Activated CD4-positive, alpha-beta memory T cell treated with anti-CD3 and anti-CD28 coated beads for 36 hours (primary cell): ENCODE results near the gene MRPL50. TPM values are rescaled to one million over a fixed set of nuclear protein-coding genes. Genes with fewer than 3 reads are reported as not detected.

ENCODE experiments used
- CTCF ChIA-PET: fragments of 350-600 bp; sonication (Branson Sonifier 250); formaldehyde crosslinking; loops from one replicate; lab custom pipeline; 2021; ENCODE audit warnings: antibody characterized with exemption, inconsistent platforms; lab: Charles Lee
- POLR2A ChIA-PET: fragments of 350-600 bp; sonication (Branson Sonifier 250); formaldehyde crosslinking; loops from one replicate; lab custom pipeline; 2021; ENCODE audit warnings: antibody characterized with exemption; lab: Charles Lee
- DNase-seq: peaks from one replicate; pipeline ENCODE4 v3.0.0-alpha.2; 2020
- H3K27ac Mint-ChIP-seq: one replicate; pipeline ENCODE4 v1.8.0; 2021; ENCODE audit warnings: mixed read lengths
- H3K27me3 Mint-ChIP-seq: one replicate; pipeline ENCODE4 v1.8.0; 2021; ENCODE audit warnings: mixed read lengths
- H3K36me3 Mint-ChIP-seq: one replicate; pipeline ENCODE4 v1.8.0; 2021; ENCODE audit warnings: mixed read lengths
- H3K4me1 Mint-ChIP-seq: one replicate; pipeline ENCODE4 v1.8.0; 2021; ENCODE audit warnings: low read depth, mixed read lengths
- H3K4me3 Mint-ChIP-seq: one replicate; pipeline ENCODE4 v1.8.0; 2021; ENCODE audit warnings: mild to moderate bottlenecking, mixed read lengths
- H3K9me3 Mint-ChIP-seq: one replicate; pipeline ENCODE4 v1.8.0; 2021; ENCODE audit warnings: mixed read lengths
- intact Hi-C: fragments of 100-400 bp; cut with micrococcal nuclease; formaldehyde crosslinking; loops from one replicate; pipeline ENCODE4 v1.15.1; 2023
- total RNA-seq, 2 experiments: library from RNA; stranded (reverse); gene quantifications; one replicate each; pipeline ENCODE4 v1.2.3, GENCODE V29; 2021

MRPL50 gene
- total RNA-seq, 2 experiments from 2014 or later = 13.3 to 13.4 TPM

DNA sequence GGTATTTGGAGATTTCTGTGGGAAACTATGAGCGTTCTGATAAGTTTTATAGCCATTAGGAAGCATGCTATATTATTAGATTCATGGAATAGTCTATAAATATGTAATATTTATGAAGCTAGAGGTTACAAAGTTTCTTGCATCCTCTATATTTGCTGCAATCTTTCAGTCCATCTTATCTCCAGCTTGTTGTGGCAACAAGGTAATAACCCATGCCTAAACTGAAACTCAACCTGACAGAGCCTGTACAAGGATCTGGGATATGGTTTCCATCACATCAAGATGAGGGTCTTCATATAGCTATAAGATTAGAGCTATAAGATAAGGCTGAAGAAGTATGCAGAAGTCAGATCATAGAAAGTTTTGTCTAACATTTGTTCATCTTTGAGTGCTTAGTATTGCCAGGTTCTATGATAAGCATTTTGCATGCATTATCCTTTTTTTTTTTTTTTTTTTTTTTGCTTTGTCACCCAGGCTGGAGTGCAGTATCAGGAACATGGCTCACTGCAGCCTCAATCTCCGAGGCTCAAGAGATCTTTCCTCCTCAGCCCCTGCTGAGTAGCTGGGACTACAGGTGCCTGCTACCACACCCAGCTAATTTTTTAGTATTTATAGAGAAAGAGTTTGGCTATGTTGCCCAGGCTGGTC lies 28.4 kb downstream of the MRPL50 start:
- H3K4me3 Mint-ChIP-seq = no peak overlapping the region
- H3K4me1 Mint-ChIP-seq = no peaks in the 10 kb centered on the region
- ChIA-PET CTCF (no interaction called here), POLR2A (no interaction called here)
- intact Hi-C loops = no loop called here
- H3K27me3 Mint-ChIP-seq = peaks cover 7% of the 10 kb centered on the region
- no peak for DNase-seq
- H3K36me3 Mint-ChIP-seq = no peaks in the 10 kb centered on the region
- H3K27ac Mint-ChIP-seq = no peak overlapping the region
- peaks cover 2% of the 10 kb centered on the region for H3K9me3 Mint-ChIP-seq

DNA sequence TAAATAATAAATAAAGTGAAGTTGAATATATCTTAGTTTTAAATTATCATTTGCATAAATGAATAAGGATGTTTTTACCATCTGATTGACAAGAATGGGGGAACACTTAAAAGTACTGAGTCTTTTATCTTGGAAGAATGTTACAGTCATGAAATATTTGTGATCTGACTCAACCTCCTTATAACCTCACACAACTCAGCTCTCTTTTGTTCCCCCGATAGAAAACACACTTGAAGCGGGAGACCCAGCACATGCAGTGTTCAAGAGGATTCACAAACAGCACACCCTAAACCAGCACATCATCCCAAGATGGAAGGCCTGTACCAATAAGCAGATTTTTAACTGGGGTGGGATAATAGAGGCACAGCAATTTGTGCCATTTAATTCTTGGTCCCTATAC lies 29.1 kb downstream of the MRPL50 start:
- DNase-seq = no peak

DNA sequence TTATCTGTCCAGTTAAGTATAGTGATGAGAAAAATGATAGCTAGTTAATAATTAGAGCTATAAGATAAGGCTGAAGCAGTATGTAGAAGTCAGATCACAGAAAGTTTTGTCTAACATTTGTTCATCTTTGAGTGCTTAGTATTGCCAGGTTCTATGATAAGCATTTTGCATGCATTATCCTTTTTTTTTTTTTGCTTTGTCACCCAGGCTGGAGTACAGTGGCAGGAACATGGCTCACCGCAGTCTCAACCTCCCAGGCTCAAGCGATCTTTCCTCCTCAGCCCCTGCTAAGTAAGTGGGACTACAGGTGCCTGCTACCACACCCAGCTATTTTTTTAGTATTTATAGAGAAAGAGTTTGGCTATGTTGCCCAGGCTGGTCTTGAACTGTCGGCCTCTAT lies 31.1 kb downstream of the MRPL50 start:
- H3K4me1 Mint-ChIP-seq = no peaks in the 10 kb centered on the region
- ChIA-PET POLR2A (no interaction called here), CTCF (no interaction called here)
- DNase-seq = no peak
- H3K36me3 Mint-ChIP-seq = no peaks in the 10 kb centered on the region
- intact Hi-C loops = no loop called here
- peaks cover 7% of the 10 kb centered on the region for H3K27me3 Mint-ChIP-seq
- H3K27ac Mint-ChIP-seq = no peak overlapping the region
- H3K4me3 Mint-ChIP-seq = no peak overlapping the region
- peaks cover 2% of the 10 kb centered on the region for H3K9me3 Mint-ChIP-seq

More for the DNA sequence above, 29.1 kb downstream of the MRPL50 start:
- peaks cover 2% of the 10 kb centered on the region for H3K9me3 Mint-ChIP-seq
- no peaks in the 10 kb centered on the region for H3K36me3 Mint-ChIP-seq
- H3K4me1 Mint-ChIP-seq = no peaks in the 10 kb centered on the region
- peaks cover 7% of the 10 kb centered on the region for H3K27me3 Mint-ChIP-seq
- CTCF ChIA-PET = no interaction called here
- H3K27ac Mint-ChIP-seq = no peak overlapping the region
- intact Hi-C loops = no loop called here
- H3K4me3 Mint-ChIP-seq = no peak overlapping the region
- POLR2A ChIA-PET = no interaction called here

DNA sequence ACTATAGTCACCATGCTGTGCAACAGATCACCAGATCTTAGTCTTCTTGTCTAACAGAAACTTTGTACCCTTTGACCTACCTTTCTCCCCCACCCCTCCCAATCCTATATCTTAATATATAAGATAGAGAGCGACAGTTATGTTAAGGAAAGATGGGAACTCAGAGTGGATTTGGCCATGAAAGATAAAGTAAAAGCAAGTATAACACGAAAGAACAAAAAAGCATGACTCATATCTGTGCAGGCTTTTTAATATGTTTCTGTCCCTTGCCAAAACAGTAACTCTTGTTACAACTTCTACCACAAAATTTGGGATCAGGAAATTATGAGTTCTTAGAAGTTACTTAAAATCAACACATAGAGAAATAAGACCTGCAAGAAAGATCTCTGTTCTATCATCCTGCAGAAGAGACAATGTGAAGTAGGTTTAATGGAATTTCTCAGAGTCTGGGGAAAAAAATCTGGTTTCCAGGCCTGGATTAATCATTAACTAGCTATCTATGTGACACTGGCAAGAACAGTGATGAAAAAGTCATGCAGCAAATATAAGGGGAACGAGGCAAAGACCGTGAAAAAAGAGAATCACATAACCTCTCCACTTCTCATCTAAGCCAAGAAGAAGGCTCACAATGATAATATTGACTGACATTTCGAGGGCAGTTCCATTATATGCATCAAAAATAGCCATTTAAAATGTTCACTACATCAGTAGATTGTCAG lies 32.2 kb downstream of the MRPL50 start:
- no peak overlapping the region for H3K4me3 Mint-ChIP-seq
- POLR2A ChIA-PET = no interaction called here
- intact Hi-C loops = no loop called here

DNA sequence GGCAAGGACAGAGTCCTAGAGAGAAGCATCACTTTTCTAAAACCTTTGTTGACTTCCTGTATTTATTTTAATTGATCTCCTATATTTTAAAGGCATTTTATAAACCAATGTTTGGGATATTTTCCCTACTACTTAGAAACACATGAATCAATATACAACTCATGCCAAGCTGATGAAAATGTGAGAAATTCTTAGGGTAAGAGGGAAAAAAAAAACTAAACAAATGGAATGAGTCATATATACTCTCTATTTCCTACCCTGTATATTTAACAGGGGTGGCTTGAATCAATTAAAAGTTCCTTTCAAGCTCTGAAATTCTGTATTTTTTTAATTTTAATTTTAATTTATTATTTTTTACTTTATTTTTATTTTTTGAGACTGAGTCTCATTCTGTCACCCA lies 33.2 kb downstream of the MRPL50 start:
- ChIA-PET CTCF (no interaction called here), POLR2A (no interaction called here)
- Mint-ChIP-seq H3K4me1 (no peaks in the 10 kb centered on the region), H3K27ac (no peak overlapping the region), H3K4me3 (no peak overlapping the region), H3K9me3 (no peaks in the 10 kb centered on the region), H3K36me3 (no peaks in the 10 kb centered on the region), H3K27me3 (peaks cover 3% of the 10 kb centered on the region)
- intact Hi-C loops = no loop called here
- no peak for DNase-seq

More for the DNA sequence above, 32.2 kb downstream of the MRPL50 start:
- CTCF ChIA-PET = no interaction called here
- Mint-ChIP-seq H3K27me3 (peaks cover 3% of the 10 kb centered on the region), H3K4me1 (no peaks in the 10 kb centered on the region), H3K36me3 (no peaks in the 10 kb centered on the region), H3K27ac (no peak overlapping the region), H3K9me3 (no peaks in the 10 kb centered on the region)
- DNase-seq = no peak

DNA sequence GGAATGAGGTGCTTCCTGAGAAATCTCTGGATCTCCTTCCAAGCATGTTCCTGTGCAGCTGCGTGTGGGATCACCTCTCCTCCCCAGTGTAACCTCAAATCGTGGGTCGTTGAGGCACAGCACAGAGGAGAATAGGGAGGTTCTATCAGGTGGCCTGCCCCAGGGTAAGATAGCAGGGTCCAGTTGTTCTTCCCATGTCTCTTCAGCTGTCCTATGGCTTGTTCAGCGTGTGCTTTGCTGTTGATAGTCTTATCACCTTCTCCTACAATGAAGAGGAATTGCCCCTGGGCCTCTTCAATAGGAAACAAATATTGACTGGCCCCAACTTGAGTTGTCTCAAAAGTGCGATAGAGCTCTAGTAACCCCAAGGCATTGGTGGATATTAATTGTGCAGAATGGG lies 36.0 kb downstream of the MRPL50 start:
- DNase-seq = no peak
- ChIA-PET POLR2A (no interaction called here), CTCF (no interaction called here)
- Mint-ChIP-seq H3K9me3 (no peaks in the 10 kb centered on the region), H3K4me1 (no peaks in the 10 kb centered on the region), H3K27ac (no peak overlapping the region), H3K27me3 (no peaks in the 10 kb centered on the region), H3K36me3 (no peaks in the 10 kb centered on the region), H3K4me3 (no peak overlapping the region)
- intact Hi-C loops = no loop called here

DNA sequence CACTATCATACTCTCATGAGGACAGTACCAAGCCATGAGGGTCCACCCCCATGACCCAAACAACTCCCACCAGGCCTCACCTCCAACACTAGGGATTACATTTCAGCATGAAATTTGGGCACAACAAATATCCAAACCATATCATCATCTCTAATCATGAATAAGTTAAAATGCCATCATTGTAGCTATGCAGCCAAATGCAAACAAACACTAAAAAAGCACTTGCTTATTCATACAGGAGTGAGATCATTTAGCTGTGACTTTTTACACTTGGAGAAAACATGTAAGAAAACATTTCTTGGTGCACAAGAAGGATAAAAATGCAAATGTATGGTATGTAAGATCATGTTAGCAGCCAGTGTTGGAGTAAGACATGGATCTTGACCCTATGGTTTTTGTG lies 37.8 kb downstream of the MRPL50 start:
- ChIA-PET CTCF (no interaction called here), POLR2A (no interaction called here)
- Mint-ChIP-seq H3K4me3 (no peak overlapping the region), H3K36me3 (no peaks in the 10 kb centered on the region), H3K27me3 (no peaks in the 10 kb centered on the region), H3K9me3 (no peaks in the 10 kb centered on the region), H3K27ac (no peak overlapping the region), H3K4me1 (no peaks in the 10 kb centered on the region)
- DNase-seq = no peak
- intact Hi-C loops = no loop called here

DNA sequence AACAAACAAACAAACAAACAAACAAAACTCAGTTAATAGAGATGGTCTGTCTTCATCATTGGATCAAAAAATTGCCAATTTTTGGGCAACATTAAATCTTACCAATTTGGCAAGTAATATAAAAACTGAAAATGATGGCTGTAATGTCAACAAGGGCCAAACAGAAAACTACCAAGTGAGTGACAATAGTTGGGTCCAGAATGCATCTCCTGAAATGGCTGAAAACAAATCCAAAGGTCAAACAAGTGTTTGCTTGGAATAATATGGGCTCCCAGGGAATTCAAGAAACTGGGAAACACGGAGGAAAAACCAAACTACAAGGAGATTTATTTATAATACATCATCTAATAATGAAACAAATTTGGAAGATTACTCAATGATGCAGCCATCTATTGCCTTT lies 38.7 kb downstream of the MRPL50 start:
- POLR2A ChIA-PET = no interaction called here
- no peaks in the 10 kb centered on the region for H3K9me3 Mint-ChIP-seq
- H3K4me3 Mint-ChIP-seq = no peak overlapping the region
- no peak for DNase-seq
- intact Hi-C loops = no loop called here
- H3K36me3 Mint-ChIP-seq = no peaks in the 10 kb centered on the region
- H3K4me1 Mint-ChIP-seq = no peaks in the 10 kb centered on the region
- H3K27ac Mint-ChIP-seq = no peak overlapping the region
- CTCF ChIA-PET = no interaction called here
- peaks cover 3% of the 10 kb centered on the region for H3K27me3 Mint-ChIP-seq

DNA sequence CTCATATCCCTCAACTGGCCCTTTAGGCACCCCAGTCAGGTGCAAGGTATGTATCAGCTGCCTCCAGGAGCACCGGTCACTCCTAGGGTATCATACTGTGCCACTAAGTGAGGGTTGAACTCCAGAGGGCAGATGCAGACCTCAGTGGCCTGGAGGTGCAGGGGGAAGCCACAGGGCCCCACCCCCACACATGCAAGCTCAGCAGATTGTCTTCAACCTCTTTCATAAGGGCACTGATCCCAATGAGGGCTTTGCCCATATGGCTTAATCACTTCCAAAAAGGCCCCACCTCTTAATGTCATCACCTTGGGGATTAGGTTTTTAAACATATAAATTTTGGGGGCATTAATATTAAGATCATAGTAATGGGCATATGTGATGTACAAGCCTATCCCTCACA lies 41.8 kb downstream of the MRPL50 start:
- no peak overlapping the region for H3K4me3 Mint-ChIP-seq
- no peaks in the 10 kb centered on the region for H3K4me1 Mint-ChIP-seq
- POLR2A ChIA-PET = no interaction called here
- H3K27me3 Mint-ChIP-seq = peaks cover 4% of the 10 kb centered on the region
- CTCF ChIA-PET = no interaction called here
- no peaks in the 10 kb centered on the region for H3K36me3 Mint-ChIP-seq
- no peaks in the 10 kb centered on the region for H3K9me3 Mint-ChIP-seq
- no peak for DNase-seq
- intact Hi-C loops = no loop called here
- H3K27ac Mint-ChIP-seq = no peak overlapping the region

DNA sequence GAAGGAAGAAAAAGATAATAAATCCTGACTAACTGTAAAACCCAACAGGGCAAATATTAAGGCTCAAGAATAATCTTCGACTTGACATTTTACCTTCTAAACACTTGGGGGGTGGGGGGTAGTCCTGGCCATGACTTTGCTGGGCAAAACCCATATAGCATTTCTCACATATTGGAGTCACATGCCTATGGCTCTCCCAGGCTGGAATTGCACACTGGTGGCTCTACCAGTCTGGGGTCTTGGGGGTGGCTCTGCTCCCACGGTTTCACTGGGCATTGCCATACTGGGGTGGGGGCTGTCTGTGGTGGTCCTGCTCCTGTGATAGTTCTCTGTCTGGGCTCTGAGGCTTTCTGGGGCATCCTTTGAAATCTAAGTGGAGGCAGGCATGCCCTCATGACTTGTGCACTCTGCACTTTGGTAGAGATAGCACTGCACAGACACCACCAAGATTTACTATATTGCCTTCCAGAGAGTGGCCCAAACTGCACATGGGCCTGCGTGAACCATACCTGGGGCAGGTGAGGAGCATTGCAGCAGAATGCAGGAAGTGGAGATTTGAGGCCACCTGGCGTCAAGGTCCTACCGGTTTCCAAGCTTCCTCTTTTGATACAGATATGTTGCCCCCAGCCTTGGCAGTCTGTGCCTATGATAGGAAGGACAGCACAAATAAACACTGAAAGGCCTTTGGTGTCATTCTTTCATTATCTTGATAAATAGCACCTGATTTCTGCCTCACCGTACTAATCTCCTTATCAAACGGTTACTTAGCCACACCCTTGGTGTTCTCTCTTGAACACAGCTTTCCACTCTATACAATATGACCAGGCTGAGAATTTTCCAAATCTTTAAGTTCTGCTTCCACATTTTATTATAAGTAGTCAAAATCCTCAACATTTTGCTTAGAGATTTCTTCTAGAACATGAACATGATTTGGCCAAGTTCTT lies 43.4 kb downstream of the MRPL50 start:
- intact Hi-C loops = no loop called here
- no peak for DNase-seq
- no peak overlapping the region for H3K4me3 Mint-ChIP-seq
- no peaks in the 10 kb centered on the region for H3K36me3 Mint-ChIP-seq
- no peaks in the 10 kb centered on the region for H3K9me3 Mint-ChIP-seq
- no peak overlapping the region for H3K27ac Mint-ChIP-seq
- ChIA-PET CTCF (interaction anchor here (1.0 kb wide), 1 partner anchor 11 kb away, joined by 3 read pairs; no protein-coding TSS in a partner anchor), POLR2A (no interaction called here)
- no peaks in the 10 kb centered on the region for H3K4me1 Mint-ChIP-seq
- peaks cover 4% of the 10 kb centered on the region for H3K27me3 Mint-ChIP-seq

DNA sequence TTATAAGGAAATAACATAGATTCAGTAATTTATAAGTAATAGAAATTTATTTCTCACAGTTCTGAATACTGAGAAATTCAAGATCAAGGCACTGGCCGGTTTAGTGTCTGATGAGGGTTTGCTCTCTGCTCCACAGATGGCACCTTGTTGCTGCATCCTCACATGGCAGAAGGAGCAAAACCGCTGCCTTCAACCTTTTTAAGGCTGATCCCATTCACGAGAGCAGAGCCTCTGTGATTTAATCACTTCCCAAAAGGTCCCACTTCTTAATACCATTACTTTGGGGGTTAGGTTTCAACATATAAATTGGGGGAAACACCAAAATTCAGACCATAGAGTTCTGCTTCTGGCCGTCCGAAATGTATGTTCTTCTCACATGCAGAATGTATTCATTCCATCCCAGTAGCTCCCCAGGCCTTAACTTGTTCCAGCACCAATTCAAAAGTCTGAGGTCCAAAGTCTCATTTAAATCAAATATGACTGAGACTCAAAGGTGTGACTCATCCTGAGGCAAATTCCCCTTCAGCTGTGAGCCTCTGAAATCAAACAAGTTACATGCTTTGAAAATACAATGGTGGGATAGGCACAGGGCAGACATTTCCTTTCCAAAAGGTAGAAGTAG lies 44.2 kb downstream of the MRPL50 start:
- H3K4me3 Mint-ChIP-seq = no peak overlapping the region
- H3K36me3 Mint-ChIP-seq = no peaks in the 10 kb centered on the region
- no peaks in the 10 kb centered on the region for H3K9me3 Mint-ChIP-seq
- CTCF ChIA-PET = no interaction called here
- intact Hi-C loops = no loop called here
- no peaks in the 10 kb centered on the region for H3K4me1 Mint-ChIP-seq
- H3K27ac Mint-ChIP-seq = no peak overlapping the region
- POLR2A ChIA-PET = no interaction called here
- no peak for DNase-seq
- peaks cover 4% of the 10 kb centered on the region for H3K27me3 Mint-ChIP-seq

DNA sequence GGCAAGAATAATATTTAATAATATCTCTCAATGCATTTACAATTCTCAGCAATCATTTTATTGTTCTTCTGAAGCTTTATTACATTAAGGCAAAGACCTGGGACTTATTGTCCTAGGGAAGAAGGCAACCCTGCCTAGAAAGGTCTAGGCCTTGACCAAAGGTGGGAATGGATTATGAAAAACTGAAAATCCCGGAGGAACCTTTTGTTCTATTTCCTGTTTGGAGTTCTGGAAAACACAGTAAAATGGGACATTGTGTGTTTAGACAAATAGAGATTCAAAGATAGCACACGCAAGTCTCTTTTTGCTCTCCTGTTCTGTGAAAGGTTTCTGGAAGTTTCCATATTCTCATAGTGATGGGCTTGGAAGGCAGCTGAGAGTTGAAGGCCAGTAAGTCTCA lies 44.7 kb downstream of the MRPL50 start:
- POLR2A ChIA-PET = no interaction called here
- Mint-ChIP-seq H3K9me3 (no peaks in the 10 kb centered on the region), H3K4me3 (no peak overlapping the region), H3K36me3 (no peaks in the 10 kb centered on the region), H3K27me3 (peaks cover 4% of the 10 kb centered on the region), H3K27ac (no peak overlapping the region), H3K4me1 (no peaks in the 10 kb centered on the region)
- intact Hi-C loops = no loop called here
- CTCF ChIA-PET = no interaction called here
- DNase-seq = no peak
